Loucy (cell line): ENCODE measurements around the gene MYH10.

Experiments used
- EZH2phosphoT487 ChIP-seq: fragments of 200-600 bp; IDR thresholded peaks from 2 replicates; pipeline ENCODE4 v1.6.1; 2018; ENCODE audit warnings: antibody characterized with exemption, mild to moderate bottlenecking, moderate library complexity, borderline replicate concordance
- TF ChIP-seq, protein P1 (sequence below): fragments of 200-600 bp; sonication (generic); conservative IDR thresholded peaks from 2 replicates; pipeline ENCODE4 v1.5.1; 2014; ENCODE audit warnings: mild to moderate bottlenecking, antibody characterized with exemption, low read length

GRCh38 chr17:8668176-8668740, 37.7 kb upstream of the MYH10 start:
- no peak for TF ChIP-seq EZH2phosphoT487
- TF ChIP-seq, protein P1, sequence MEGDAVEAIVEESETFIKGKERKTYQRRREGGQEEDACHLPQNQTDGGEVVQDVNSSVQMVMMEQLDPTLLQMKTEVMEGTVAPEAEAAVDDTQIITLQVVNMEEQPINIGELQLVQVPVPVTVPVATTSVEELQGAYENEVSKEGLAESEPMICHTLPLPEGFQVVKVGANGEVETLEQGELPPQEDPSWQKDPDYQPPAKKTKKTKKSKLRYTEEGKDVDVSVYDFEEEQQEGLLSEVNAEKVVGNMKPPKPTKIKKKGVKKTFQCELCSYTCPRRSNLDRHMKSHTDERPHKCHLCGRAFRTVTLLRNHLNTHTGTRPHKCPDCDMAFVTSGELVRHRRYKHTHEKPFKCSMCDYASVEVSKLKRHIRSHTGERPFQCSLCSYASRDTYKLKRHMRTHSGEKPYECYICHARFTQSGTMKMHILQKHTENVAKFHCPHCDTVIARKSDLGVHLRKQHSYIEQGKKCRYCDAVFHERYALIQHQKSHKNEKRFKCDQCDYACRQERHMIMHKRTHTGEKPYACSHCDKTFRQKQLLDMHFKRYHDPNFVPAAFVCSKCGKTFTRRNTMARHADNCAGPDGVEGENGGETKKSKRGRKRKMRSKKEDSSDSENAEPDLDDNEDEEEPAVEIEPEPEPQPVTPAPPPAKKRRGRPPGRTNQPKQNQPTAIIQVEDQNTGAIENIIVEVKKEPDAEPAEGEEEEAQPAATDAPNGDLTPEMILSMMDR: no peak
